Activated naive CD4-positive, alpha-beta T cell treated with anti-CD3 and anti-CD28 coated beads, Interleukin-2, amount 50 U/mL, for 24 hours (primary cell): ENCODE results near the gene SLC39A11.

Experiments used
- H3K27ac Mint-ChIP-seq: one replicate; pipeline ENCODE4 v1.8.0; 2021; ENCODE audit warnings: mild to moderate bottlenecking, mixed read lengths
- H3K27me3 Mint-ChIP-seq: one replicate; pipeline ENCODE4 v1.8.0; 2021; ENCODE audit warnings: mixed read lengths
- H3K36me3 Mint-ChIP-seq: one replicate; pipeline ENCODE4 v1.8.0; 2021; ENCODE audit warnings: mixed read lengths
- H3K4me1 Mint-ChIP-seq: one replicate; pipeline ENCODE4 v1.8.0; 2021; ENCODE audit warnings: mixed read lengths
- H3K4me3 Mint-ChIP-seq: one replicate; pipeline ENCODE4 v1.8.0; 2021; ENCODE audit warnings: mild to moderate bottlenecking, mixed read lengths
- H3K9me3 Mint-ChIP-seq: one replicate; pipeline ENCODE4 v1.8.0; 2021; ENCODE audit warnings: mixed read lengths

SLC39A11 gene

DNA sequence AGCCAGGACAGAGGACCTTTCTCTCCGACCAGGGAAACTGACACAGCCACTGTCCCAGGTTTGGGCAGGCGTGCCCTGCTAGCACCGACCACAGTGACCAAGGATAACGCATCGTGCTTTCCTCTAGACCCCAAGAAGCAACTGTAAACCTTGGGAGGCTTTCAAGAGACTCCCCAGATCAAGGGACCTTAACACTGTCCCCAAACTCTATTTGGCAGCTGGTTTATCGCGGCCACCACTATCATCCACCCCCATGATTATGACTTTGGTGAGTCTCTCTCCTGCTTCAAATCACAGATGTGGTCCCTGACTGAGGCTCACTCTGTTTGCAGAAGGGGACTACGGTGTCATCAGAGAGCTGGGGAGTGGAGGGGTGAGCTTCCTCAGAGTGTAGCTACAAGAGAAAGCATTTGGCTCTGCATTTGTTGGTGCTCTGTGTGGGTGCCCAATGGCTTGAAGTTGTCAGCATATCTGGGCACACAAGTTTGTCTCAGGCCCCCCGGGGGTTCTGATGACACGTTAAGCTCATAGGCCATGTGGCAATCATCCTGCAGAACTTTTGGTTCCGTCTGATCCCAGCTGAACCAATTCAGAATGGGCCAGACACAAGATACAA lies 408.0 kb downstream of the SLC39A11 start:
- no peaks in the 10 kb centered on the region for H3K27me3 Mint-ChIP-seq
- no peak overlapping the region for H3K4me3 Mint-ChIP-seq
- H3K9me3 Mint-ChIP-seq: no peaks in the 10 kb centered on the region
- no peak overlapping the region for H3K27ac Mint-ChIP-seq
- peaks cover 1% of the 10 kb centered on the region for H3K36me3 Mint-ChIP-seq
- no peaks in the 10 kb centered on the region for H3K4me1 Mint-ChIP-seq

GRCh38 chr17:72683506-72684404 lies 408.7 kb downstream of the SLC39A11 start:
- no peak overlapping the region for H3K4me3 Mint-ChIP-seq
- H3K27ac Mint-ChIP-seq: no peak overlapping the region

DNA sequence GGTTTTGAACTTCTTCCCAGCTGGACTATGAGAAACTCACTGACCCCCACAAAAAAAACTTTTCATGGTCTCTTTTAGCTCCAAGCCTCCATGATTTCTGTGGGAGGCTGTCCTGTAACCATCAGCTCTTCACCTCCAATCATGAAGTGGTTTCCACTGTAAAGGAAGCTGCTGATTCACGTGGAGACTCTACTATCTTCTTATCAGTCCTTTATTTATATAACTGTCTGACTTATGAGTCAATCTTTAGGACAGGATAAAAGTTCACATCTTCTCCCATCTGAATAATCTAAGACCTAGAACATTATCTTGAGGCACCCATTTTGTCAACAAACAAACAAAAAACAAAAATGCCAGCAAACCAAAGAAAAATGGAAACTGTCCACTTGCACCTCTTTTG lies 409.9 kb downstream of the SLC39A11 start:
- Mint-ChIP-seq H3K36me3 (peaks cover 6% of the 10 kb centered on the region), H3K9me3 (no peaks in the 10 kb centered on the region), H3K27me3 (no peaks in the 10 kb centered on the region), H3K27ac (no peak overlapping the region), H3K4me1 (no peaks in the 10 kb centered on the region), H3K4me3 (no peak overlapping the region)

More at GRCh38 chr17:72683506-72684404, 408.7 kb downstream of the SLC39A11 start:
- H3K4me1 Mint-ChIP-seq: no peaks in the 10 kb centered on the region
- no peaks in the 10 kb centered on the region for H3K27me3 Mint-ChIP-seq
- H3K36me3 Mint-ChIP-seq: peaks cover 4% of the 10 kb centered on the region
- no peaks in the 10 kb centered on the region for H3K9me3 Mint-ChIP-seq

DNA sequence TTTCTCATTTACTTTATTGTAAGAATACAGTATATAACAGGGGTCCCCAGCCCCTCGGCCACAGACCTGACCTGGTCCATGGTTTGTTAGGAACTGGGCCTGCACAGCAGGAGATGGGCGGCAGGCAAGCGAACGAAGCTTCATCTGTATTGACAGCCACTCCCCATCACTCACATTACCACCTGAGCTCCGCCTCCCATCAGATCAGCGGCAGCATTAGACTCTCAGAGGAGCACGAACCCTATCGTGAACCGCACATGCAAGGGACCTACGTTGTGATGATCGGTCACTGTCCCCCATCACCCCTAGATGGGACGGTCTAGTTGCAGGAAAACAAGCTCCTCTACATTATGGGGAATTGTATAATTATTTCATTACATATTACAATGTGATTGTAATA lies 410.6 kb downstream of the SLC39A11 start:
- no peaks in the 10 kb centered on the region for H3K27me3 Mint-ChIP-seq
- H3K4me1 Mint-ChIP-seq: no peaks in the 10 kb centered on the region
- H3K4me3 Mint-ChIP-seq: no peak overlapping the region
- no peaks in the 10 kb centered on the region for H3K9me3 Mint-ChIP-seq
- no peak overlapping the region for H3K27ac Mint-ChIP-seq
- peaks cover 6% of the 10 kb centered on the region for H3K36me3 Mint-ChIP-seq

DNA sequence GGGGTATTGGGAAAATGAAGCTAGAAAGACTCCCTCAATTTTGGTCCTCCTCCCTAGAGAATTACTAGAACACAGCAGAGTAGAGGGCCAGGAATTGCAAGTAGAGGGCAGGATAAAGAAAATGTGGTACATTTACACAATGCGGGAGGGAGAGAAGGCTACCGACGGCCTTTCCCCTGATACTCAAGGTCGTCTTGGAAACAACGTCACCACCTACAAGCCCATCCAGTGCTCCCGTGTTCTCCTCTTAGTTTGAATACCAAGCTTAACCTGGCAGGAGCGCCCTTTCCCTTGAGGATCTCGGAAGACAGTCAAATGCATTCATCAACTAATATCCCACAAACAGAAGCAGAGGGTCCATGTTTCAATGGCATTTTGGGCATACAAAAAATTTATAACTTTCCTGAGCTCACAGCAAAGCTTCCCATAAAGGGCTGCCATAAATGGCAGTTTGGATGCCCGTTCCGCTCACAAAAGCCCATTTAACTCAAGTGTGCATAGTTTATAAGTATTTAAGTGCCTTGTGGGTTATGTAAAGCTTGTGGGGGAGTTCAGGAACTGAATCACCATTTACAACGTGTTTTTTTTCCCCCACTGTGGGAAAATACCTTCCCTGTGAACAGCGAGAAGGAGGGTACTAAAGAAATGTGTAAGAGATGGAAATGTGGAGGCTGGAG lies 414.6 kb downstream of the SLC39A11 start:
- no peak overlapping the region for H3K4me3 Mint-ChIP-seq
- no peaks in the 10 kb centered on the region for H3K27me3 Mint-ChIP-seq
- no peaks in the 10 kb centered on the region for H3K4me1 Mint-ChIP-seq
- H3K27ac Mint-ChIP-seq: no peak overlapping the region
- peaks cover 8% of the 10 kb centered on the region for H3K36me3 Mint-ChIP-seq
- no peaks in the 10 kb centered on the region for H3K9me3 Mint-ChIP-seq

DNA sequence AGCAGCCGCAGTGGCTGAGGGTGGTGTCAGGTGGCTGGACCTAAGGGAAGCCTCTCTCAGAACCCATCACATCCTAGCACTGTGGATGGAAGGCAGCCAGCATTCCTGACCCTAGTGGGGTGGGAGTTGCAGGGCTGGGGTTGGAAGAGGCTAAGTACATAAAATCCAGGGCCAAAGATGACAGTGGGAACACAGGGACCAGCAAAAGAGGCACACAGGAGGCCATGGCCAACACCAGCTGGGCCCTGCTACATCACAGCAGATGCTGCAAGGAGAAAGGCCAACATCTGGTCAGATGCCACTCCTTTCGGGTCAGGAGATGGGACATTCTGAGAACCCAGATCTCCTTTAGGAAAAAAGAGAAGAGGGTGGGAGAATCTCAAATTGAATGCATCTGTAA lies 415.4 kb downstream of the SLC39A11 start:
- Mint-ChIP-seq H3K27me3 (no peaks in the 10 kb centered on the region), H3K4me1 (no peaks in the 10 kb centered on the region), H3K4me3 (no peak overlapping the region), H3K27ac (no peak overlapping the region), H3K36me3 (peaks cover 8% of the 10 kb centered on the region), H3K9me3 (no peaks in the 10 kb centered on the region)

GRCh38 chr17:72672729-72673128 lies 419.8 kb downstream of the SLC39A11 start:
- no peaks in the 10 kb centered on the region for H3K9me3 Mint-ChIP-seq
- no peak overlapping the region for H3K27ac Mint-ChIP-seq
- H3K4me1 Mint-ChIP-seq: no peaks in the 10 kb centered on the region
- no peaks in the 10 kb centered on the region for H3K27me3 Mint-ChIP-seq
- no peak overlapping the region for H3K4me3 Mint-ChIP-seq
- peaks cover 5% of the 10 kb centered on the region for H3K36me3 Mint-ChIP-seq

DNA sequence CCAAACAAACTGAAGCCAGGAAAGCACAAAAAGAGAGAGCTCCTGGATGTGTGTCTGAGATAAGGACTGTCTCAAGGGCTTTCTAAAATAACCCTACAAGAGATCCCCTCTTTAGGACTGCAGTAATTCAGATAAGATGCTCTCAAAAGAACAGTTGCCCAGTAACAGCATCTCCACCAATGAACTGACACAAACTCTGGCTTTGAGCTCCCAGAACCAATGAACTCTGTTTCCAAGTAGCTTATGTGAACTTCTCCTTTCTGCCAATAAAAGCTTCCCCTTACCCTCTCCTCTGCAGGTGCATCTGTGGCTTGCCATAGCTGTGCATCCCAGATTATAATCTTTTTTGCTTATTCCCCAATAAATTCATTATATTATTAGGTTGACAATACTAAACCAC lies 421.5 kb downstream of the SLC39A11 start:
- Mint-ChIP-seq H3K9me3 (no peaks in the 10 kb centered on the region), H3K27me3 (no peaks in the 10 kb centered on the region), H3K27ac (no peak overlapping the region), H3K36me3 (peaks cover 5% of the 10 kb centered on the region), H3K4me1 (no peaks in the 10 kb centered on the region), H3K4me3 (no peak overlapping the region)

DNA sequence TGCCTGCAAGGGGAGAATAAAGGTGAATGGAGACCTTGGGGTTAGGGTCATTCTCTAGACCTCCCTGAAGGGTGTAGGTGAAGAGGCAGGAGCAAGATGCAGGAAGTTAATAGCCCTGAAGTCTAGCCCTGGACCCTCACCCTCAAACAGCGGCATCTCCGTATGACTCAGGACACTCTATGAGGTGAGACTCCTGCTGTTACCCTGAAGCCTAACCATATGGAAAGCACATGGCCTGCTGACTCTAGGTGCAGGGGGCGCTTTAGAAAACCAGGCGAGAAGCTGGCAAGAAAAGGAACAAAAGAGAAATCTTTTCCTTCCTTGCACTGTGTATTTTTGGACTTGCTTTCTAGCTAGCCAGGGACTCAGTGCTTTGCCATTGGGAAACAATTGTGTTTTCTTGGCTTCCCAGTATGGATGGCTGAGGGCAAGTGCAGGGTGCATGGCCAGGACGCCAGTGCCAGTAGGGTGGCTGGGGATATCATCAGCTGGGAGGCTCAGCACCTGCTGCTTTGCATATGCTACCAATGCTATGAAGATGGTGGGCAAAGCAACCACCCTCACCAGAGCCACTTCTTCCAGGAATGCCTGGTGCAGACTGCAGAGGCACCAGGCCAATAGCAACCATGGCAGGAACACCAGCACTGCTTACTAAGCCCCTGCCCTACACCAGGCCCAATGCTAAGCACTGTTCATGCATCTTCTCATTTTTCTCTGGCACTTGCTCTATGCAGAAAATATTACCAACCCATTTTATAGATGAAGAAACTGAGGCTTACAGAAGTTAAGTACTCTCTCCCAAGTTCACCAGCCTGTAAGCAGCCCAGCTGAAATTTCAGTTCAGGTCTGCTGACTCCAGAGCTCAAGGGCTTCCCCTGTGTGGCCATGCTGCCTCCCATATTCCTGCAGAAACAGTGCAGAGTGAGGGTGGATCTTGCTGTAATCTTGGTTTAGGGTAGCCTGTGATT lies 425.1 kb downstream of the SLC39A11 start:
- Mint-ChIP-seq H3K4me3 (no peak overlapping the region), H3K9me3 (no peaks in the 10 kb centered on the region), H3K4me1 (no peaks in the 10 kb centered on the region)

GRCh38 chr17:72665852-72666851 lies 426.3 kb downstream of the SLC39A11 start:
- Mint-ChIP-seq H3K27me3 (no peaks in the 10 kb centered on the region), H3K9me3 (no peaks in the 10 kb centered on the region), H3K4me3 (no peak overlapping the region), H3K36me3 (peaks cover 4% of the 10 kb centered on the region), H3K27ac (no peak overlapping the region), H3K4me1 (no peaks in the 10 kb centered on the region)

More for the DNA sequence above, 425.1 kb downstream of the SLC39A11 start:
- no peak overlapping the region for H3K27ac Mint-ChIP-seq
- no peaks in the 10 kb centered on the region for H3K27me3 Mint-ChIP-seq
- H3K36me3 Mint-ChIP-seq: peaks cover 5% of the 10 kb centered on the region

DNA sequence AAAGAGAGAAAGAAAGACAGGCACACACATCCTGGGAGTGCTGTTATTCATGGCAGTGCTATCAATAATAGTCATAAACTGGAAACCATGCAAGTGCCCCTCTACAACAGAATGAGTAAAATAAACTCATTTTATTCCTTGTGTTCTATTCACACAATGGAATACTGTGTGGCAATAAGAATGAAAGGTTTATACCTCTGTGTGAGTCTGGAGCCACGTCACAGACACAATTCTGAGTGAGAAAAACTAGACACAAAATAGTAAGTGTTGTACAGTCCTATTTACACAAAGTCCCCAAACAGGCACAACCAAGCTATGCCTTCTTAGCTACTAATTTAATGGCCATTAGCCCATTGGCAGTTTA lies 429.7 kb downstream of the SLC39A11 start:
- H3K27me3 Mint-ChIP-seq: no peaks in the 10 kb centered on the region
- peaks cover 2% of the 10 kb centered on the region for H3K36me3 Mint-ChIP-seq
- H3K4me3 Mint-ChIP-seq: no peak overlapping the region

DNA sequence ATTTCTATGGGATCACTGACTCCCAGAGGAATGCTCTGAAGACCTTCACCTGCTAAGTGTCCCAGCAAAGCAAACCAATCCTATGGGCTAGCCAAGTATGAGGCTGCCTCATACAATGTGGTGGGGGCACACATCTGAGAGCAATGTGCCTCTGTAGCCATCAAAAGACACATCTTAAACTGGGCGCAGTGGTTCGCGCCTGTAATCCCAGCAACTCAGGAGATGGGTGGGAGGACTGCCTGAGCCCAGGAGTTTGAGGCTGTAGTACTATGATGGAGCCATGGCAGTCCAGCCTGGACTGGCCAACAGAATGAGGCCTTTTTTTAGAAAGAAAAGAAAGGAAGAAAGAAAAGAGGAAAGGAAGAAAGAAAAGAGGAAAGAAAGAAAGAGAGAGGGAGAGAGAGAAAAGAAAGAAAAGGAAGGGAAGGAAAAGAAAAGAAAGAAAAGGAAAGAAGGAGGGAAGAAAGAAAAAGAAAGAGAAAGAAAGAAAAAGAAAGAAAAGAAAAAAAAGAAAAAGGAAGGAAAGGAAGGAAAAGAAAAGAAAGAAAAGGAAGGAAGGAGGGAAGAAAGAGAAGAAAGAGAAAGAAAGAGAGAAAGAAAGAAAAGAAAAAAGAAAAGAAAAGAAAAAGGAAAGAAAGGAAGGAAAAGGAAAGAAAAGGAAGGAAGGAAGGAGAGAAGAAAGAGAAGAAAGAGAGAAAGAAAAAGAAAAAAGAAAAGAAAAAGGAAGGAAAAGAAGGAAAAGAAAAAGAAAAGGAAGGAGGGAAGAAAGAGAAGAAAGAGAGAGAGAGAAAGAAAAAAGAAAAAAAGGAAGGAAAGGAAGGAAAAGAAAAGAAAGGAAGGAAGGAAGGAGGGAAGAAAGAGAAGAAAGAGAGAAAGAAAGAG lies 430.3 kb downstream of the SLC39A11 start:
- Mint-ChIP-seq H3K36me3 (peaks cover 2% of the 10 kb centered on the region), H3K4me1 (no peaks in the 10 kb centered on the region), H3K9me3 (no peaks in the 10 kb centered on the region), H3K27me3 (no peaks in the 10 kb centered on the region), H3K27ac (peak overlapping the region; percentile 21), H3K4me3 (no peak overlapping the region)

More for the DNA sequence above, 429.7 kb downstream of the SLC39A11 start:
- H3K27ac Mint-ChIP-seq: peak overlapping the region; percentile 21
- H3K4me1 Mint-ChIP-seq: no peaks in the 10 kb centered on the region
- H3K9me3 Mint-ChIP-seq: no peaks in the 10 kb centered on the region

- Mint-ChIP-seq H3K9me3 (no peaks in the 10 kb centered on the region), H3K27me3 (no peaks in the 10 kb centered on the region), H3K4me3 (no peak overlapping the region), H3K27ac (no peak overlapping the region), H3K4me1 (no peaks in the 10 kb centered on the region), H3K36me3 (peaks cover 2% of the 10 kb centered on the region)
These were observed 431.2 kb downstream of the SLC39A11 start for GRCh38 chr17:72661116-72661944.
